ENCODE results near the gene WEE2.
"Not testable (repeated sequence)": the region's sequence is repeated elsewhere in the genome, so short reads cannot be mapped to it uniquely, and the experiment has no call there.

The WEE2 gene

GRCh38 chr7:141708351-141708750, at the start of gene WEE2:
TSS of gene WEE2 (plus strand) at chr7:141708353. CDS start at chr7:141708759, 406 bp downstream.
- no peak for DNase-seq

- DNase-seq = no peak
Measured at GRCh38 chr7:141659501-141659900, 48.7 kb upstream of the WEE2 start.

DNA sequence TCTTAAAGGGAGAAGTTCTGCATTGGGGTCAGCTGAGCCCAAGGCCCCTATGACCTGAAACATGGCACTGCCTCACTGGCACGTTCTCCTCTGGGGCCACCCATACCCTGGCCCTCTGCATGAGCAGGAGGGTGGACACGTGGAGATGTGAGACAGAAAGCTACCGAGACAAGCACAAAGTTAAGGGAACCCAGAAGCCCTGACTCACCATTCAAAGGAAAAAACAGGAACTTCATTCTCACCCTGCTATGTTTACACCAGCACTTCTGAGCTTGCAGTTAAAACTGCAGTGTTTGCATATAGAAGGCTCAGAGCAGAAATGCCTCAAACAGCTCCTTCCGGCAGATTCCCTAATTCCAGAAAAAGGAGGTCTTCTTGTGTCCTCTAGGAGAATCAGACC, 47.9 kb upstream of the WEE2 start:
- no peak for DNase-seq

GRCh38 chr7:141663081-141663849, 44.9 kb upstream of the WEE2 start:
- no peak for DNase-seq

- no peak for DNase-seq
Measured at GRCh38 chr7:141664450-141664849, 43.7 kb upstream of the WEE2 start.

GRCh38 chr7:141665208-141666035, 42.7 kb upstream of the WEE2 start:
- no peak for DNase-seq

DNA sequence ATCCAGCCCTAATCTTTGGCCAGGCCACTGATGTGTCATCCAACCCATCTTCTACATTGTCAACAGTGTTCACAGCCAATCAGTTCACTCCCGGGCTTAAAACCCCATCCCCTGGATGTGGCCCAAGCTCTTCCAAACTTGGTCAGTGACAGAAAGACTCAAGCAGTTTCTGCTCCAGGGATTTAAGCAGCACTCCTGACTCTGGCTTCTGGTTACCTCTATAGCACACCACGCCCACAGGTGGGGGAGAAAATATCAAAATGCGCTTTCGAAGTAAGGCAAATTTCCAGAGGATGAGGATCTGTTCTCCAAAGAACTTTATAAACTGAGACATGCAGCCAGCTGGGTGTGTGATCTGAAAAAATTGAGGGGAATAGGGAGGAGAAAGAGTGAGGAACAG, 42.1 kb upstream of the WEE2 start:
- DNase-seq = no peak

DNA sequence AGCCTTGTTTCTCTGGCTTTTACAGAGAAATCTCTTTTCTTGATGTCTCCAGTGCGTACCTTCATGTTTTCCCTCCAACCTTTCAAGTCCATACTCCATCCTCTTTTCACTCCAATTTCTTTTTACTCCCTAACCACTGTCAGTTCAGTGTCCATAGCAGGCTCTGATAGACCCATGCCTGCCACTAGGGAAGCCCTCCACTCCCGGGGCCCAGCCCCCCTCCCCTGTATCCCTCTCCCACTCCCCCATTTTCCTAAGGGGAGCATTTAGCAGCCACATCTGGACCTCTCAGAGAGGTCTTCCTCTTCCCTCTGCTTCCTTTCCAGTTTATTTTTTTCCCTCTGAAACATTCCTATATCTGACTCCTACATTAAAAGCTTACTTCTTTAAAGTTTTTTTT, 39.3 kb upstream of the WEE2 start:
- DNase-seq = no peak

DNA sequence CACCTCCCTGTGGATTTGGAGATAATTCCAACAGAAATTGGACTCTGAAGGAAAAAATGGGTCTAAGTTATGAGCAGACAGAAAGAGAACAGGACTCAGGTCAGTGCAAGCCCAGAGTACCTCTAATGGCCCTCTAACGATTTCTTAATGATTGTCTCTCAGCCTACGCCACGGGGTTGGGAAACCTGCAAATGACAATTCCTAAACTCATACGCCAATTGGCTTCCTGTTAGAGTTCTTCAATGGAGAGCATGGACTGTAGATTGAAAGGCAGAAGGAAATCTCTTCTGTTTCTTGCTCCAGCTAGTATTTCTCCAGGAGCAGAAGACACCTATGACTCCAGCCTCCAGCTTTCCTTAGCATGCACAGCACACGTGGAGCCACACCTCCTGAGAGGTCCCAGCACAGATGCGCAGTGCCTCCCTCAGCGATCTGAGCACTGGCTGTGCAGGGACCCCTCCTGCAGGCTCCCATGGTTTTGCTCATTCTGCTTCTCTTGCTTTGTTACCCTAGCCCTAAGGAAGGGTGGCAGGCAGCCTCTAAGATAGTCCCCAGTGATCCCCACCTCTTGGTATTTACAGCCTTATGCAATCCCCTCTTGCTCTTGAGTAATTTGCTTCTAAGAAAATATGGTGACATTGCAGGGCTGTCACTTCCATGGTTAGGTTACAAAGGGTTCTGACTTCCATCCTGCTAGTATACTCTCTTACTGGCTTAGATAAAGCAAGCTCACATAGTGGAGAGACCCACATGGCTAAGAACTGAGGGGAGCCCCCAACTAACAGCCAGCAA, 36.3 kb upstream of the WEE2 start:
- DNase-seq = no peak

DNA sequence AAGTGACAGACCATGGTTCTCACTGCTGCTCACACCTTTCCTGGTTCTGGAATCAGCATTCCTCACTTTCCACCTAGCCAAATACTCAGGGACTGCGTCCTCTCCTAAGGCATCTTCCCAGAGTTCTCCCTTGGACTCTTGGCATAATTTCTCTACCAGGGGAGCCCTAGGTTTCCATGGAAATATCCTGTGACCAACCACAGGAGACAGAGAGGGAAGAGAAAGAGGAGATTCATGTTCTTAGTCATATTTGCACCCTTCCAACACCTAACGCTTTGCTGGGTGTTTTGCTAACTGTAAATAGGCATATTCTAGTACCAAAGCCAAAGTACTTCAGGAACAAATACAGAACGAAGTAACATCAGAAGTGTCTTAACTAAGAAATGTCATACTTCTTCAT, 34.8 kb upstream of the WEE2 start:
- DNase-seq = no peak

GRCh38 chr7:141674171-141674671, 33.9 kb upstream of the WEE2 start:
- DNase-seq = no peak

- DNase-seq = no peak
Measured at GRCh38 chr7:141674702-141675101, 33.5 kb upstream of the WEE2 start.

DNA sequence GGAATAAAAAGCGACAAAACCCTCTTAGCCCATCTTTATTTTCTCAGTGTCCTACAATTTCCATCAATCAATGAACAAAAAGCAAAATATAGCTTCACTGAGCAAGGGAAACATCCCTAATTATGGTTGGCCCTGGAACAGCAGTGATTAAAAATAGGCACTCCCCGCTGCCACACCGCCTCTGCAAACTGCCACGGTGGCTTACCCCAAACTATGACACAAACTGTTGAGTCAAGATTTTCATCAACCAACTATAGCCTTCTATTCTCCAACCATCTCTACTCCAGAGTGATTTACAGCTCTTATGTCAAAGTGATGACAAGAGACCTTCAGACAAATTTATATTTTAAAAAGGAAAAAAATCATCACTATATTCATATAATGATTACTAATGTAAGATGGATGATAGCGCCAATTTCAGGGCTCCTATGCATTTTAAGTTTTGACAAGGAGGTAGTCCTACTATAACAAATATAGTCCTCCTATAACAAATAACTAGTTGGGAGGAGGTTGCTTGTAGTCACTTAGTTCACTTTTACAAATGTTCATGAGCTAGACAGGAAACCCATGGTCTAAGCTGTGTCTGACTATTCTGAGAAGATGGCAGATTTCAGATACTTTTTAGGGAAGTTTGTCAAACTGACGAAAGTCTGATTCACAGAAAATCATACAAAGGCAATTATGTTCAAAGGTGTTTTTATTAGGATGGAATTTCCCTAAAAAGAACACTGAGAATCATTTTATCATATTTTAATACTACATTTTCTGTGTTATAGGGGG, 32.5 kb upstream of the WEE2 start:
- no peak for DNase-seq

DNA sequence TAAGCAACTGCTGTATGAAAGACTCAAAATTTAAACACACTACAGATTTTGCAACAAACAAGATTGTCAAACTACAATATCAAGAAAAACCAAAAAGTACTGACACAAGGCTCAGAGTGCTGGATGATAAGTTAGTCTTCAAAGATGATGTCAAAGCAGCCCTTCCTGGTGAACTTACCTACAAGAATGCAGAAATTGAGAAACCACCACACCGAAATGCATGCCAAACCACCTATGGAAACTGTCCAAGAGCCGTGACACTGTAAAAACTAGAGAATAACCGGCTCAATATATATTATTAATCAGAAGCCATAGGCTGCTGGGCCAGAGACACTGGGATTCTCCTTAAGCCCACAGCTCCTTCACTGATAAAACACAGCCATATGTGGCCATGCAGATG, 31.5 kb upstream of the WEE2 start:
- DNase-seq = no peak

DNA sequence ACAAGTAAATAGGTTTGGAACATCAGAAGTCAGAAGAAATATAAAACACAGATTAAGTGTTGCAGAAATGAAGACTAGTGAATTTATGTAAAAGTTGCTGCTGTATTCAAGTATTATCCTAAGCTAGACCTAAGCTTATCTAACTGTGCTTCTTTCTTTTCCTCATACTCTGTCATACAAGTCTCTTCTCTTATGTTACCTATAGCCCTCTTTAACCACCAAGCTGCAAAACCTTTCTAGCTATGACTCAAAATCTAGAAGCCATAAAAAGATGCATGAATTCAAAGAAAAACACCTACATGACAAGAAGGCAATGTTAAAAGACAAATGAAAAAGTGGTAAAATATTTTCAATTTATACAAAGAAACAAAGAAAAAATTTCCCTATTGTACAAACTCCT, 29.1 kb upstream of the WEE2 start:
- DNase-seq = no peak

- DNase-seq = no peak
Measured at GRCh38 chr7:141685285-141686023, 22.7 kb upstream of the WEE2 start.

DNA sequence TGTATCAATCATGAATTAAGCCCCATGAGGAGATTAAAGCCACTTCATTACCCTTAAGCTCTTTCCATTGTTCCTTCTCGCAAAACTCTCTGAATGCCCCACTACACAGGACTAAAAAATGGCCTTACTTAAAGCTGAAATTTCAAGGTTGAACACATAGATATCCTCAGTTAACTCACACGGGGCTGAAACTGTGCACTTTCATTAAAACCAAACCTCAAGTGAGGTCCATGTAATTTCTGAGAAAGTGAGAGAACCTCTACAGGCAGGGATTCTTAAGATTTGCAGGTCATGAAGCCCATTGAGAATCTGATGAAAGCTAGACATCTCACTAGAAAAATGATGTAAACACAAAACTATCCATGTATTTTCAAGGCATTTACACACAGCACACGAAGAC, 22.1 kb upstream of the WEE2 start:
- DNase-seq = no peak

GRCh38 chr7:141686670-141687069, 21.5 kb upstream of the WEE2 start:
- DNase-seq = no peak

- no peak for DNase-seq
Measured at GRCh38 chr7:141688043-141688442, 20.1 kb upstream of the WEE2 start.

- DNase-seq = not testable (repeated sequence)
Measured at GRCh38 chr7:141689072-141689825, 18.9 kb upstream of the WEE2 start.

DNA sequence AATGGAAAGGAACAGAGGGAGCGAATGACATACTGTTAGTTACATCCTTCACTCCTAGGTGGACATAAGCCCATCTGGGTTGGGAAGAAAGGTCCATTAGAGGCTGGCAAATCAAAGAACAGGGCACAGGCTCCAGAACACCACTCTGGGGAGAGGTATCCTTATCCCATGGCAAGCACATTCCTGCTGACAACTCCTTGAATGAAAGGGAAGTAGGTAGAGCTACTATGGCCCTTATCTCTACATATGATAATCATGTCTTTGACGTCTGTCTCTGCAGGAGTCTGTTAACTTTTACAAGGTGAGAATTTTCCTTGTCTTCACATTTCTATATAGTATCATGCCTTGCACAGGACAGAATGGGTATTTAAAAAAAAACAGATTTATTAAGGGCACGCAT, 16.6 kb upstream of the WEE2 start:
- DNase-seq = no peak
